AG10803 (cell line): Measurements from ENCODE around the gene ZBTB43.

Source experiments
- DNase-seq: peaks from one replicate; pipeline ENCODE4 v3.0.0; 2010; ENCODE audit warnings: low read depth
- H3K4me3 ChIP-seq: 2 replicates; pipeline ENCODE4 v1.5.1; 2011; ENCODE audit warnings: mild to moderate bottlenecking, low read length, control low read depth
- CTCF ChIP-seq: conservative IDR thresholded peaks from 2 replicates; pipeline ENCODE4 v1.5.1; 2011; ENCODE audit warnings: mild to moderate bottlenecking, low read length, control low read depth, inconsistent platforms

The ZBTB43 gene

GRCh38 chr9:126829035-126829434 lies 24.2 kb downstream of the ZBTB43 start:
- H3K4me3 ChIP-seq, result no peak overlapping the region

DNA sequence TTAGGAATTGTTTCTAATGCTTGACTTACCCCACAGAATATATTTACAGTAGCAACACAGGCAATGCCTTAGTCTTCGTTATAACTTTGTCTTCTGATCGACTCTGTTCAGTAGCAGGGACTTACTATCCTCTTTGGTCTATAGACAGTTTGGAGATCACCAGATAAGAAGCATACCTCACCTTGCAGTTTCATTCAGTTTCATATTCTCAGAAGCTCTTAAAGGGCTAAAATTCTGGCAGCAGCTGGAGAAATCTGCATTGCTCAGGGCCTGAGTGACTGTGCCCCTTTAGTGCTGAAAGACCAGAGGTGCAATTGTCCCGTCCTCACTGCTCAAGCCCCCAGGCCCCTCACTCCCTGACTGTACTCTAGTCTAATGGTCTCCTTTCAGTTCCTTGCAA lies 26.0 kb downstream of the ZBTB43 start:
- no peak for DNase-seq
- no peak overlapping the region for H3K4me3 ChIP-seq
- TF ChIP-seq CTCF, result no peak

More at GRCh38 chr9:126829035-126829434, 24.2 kb downstream of the ZBTB43 start:
- TF ChIP-seq CTCF, result no peak
- no peak for DNase-seq

GRCh38 chr9:126832440-126832839 lies 27.6 kb downstream of the ZBTB43 start:
- no peak overlapping the region for H3K4me3 ChIP-seq
- TF ChIP-seq CTCF, result no peak
- no peak for DNase-seq

- H3K4me3 ChIP-seq, result no peak overlapping the region
- no peak for TF ChIP-seq CTCF
- DNase-seq, result no peak
Observed at GRCh38 chr9:126833020-126833419, 28.2 kb downstream of the ZBTB43 start.

DNA sequence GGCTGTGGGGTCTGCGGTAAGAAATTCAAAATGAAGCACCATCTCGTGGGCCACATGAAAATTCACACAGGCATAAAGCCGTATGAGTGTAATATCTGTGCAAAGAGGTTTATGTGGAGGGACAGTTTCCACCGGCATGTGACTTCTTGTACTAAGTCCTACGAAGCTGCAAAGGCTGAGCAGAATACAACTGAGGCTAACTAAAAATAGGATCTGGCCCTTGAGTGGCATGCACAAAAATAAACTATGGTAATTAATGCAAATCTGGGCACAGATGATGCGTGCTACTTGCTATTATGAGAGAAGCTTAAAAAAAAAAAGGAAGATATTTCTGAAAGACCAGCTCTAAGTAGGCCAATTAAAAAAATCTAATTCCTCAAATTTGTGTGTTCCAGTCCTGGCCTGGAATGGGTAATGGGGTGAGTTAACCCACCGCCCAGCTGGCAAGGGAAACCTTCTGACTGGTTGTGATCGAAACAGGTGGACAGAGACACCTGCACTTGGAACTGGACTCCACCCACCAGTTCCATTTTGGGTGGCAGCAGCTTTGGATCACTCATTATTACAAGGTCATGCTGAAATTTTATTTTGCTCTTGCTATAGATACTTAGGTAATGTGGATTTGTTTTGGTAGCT lies 29.0 kb downstream of the ZBTB43 start:
- TF ChIP-seq CTCF, result no peak
- H3K4me3 ChIP-seq, result no peak overlapping the region
- no peak for DNase-seq

GRCh38 chr9:126834672-126835071 lies 29.8 kb downstream of the ZBTB43 start:
- no peak for DNase-seq
- no peak overlapping the region for H3K4me3 ChIP-seq
- TF ChIP-seq CTCF, result no peak

- no peak overlapping the region for H3K4me3 ChIP-seq
- TF ChIP-seq CTCF, result no peak
- DNase-seq, result peak; percentile 57
Observed at GRCh38 chr9:126836216-126836615, 31.4 kb downstream of the ZBTB43 start.
